ENCODE results near the gene CA10.
A peak's percentile ranks its signal among the peaks of the same experiment; 100 is the strongest.

Gene CA10

DNA sequence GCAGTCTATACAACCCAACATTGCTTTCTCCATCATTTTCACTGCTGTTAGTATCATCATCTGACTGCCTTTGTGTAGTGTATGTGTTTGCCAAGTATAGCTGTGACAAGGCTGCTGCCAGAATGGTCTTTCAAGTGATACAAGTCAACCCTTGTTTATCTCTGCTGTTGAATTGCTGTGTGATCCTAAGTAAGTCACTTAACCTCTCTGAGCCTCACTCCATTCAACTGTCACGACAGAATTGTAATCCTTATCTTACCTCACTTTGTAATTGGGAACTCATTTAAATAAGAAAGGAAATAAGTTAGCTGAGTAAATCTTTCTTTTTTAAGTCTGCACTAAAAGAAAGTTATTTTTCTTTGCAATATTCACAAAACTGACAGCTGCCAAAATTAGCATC, 340.6 kb downstream of the CA10 start:
- no peak for DNase-seq (ENCODE audit: low spot score)

- no peak for DNase-seq (ENCODE audit: low spot score)
Observed at GRCh38 chr17:51817117-51817516, 341.4 kb downstream of the CA10 start.

- DNase-seq (ENCODE audit: low spot score) = no peak
Observed at GRCh38 chr17:51815097-51815496, 343.4 kb downstream of the CA10 start.

GRCh38 chr17:51814521-51814920, 344.0 kb downstream of the CA10 start:
- no peak for DNase-seq (ENCODE audit: low spot score)

- DNase-seq (ENCODE audit: low spot score) = no peak
Observed at GRCh38 chr17:51813784-51814174, 344.7 kb downstream of the CA10 start.

GRCh38 chr17:51813140-51813783, 345.3 kb downstream of the CA10 start:
- no peak for DNase-seq (ENCODE audit: low spot score)

GRCh38 chr17:51807460-51807859, 351.1 kb downstream of the CA10 start:
- DNase-seq (ENCODE audit: low spot score) = no peak

- DNase-seq (ENCODE audit: low spot score) = no peak
Observed at GRCh38 chr17:51805765-51806164, 352.7 kb downstream of the CA10 start.

DNA sequence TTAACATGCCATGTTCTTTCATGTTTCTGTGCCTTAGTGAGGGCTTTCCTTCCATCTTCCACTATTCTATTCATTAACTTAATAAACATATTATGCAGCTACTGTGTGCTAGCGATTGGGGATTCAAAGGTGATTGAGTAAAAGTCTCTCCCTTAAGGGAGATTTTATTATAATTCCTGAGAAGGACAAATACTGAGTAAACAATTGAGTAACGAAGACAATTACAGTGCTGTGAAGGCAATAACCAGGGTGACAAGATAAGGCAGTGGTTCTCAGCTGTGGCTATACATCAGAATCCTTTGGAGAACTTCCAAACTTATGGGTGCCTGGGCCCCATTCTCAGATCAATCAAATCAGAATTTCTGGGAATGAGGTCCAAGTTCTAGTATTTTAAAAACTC, 353.3 kb downstream of the CA10 start:
- no peak for DNase-seq (ENCODE audit: low spot score)

DNA sequence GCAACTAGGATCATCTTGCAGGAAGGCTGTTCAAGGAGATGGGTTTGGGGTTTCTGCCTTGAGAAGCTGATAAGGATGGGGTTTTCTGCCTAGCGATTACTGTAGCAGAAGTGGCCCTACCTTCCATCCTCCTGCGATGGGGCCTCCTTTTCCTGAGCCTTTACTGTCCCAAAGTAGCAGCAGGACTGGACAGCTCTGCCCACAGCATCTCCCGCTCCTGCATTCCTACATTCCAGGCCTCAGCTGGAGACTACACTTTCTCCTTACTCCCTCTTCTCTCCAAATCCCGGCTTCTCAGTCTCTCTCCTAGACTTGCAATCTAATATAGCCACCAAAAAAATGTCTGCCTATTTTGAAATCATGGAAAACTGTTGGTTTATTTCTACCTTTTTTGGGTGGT, 355.4 kb downstream of the CA10 start:
- DNase-seq (ENCODE audit: low spot score) = no peak

- DNase-seq (ENCODE audit: low spot score) = no peak
Observed at GRCh38 chr17:51802544-51802943, 356.0 kb downstream of the CA10 start.

DNA sequence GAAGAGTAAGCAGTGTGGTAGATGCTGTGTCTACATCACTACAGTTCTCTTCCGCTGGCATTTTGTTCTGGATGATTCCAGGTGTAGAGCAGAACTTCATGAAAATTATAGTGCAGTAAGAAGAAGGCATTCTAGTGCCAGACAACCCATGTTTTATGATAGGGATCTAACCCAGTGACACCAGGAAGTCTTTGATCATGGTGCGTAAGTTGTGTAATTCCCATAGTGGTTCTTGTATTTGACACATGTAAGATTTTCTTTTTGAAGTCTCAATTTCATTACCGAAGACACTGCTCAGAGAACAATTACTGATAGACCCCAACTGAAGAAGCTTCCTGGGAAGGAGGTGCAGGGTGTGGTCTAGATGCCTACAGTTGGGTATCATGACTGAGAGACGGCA, 356.9 kb downstream of the CA10 start:
- no peak for DNase-seq (ENCODE audit: low spot score)

- no peak for DNase-seq (ENCODE audit: low spot score)
Observed at GRCh38 chr17:51799981-51800380, 358.5 kb downstream of the CA10 start.

GRCh38 chr17:51799240-51799639, 359.3 kb downstream of the CA10 start:
- DNase-seq (ENCODE audit: low spot score) = no peak

DNA sequence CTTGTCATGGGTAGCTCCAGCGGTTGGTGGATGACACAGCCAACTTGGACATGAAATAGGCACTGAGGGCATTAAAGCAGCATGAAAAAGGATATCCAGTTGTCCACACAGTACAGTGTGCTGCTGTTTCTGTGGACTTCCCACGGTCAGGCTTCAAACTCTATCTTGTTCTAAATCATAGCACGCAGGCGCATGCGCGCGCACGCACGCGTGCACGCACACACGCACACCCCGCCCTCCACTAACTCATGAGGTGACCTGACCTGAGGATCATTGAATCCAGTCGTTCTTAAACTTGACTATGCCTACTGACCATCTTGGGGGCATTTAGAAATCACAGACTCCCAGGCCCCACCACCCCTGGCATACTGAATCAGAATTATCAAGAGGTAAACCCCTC, 361.4 kb downstream of the CA10 start:
- DNase-seq (ENCODE audit: low spot score) = no peak

GRCh38 chr17:51796026-51796425, 362.5 kb downstream of the CA10 start:
- no peak for DNase-seq (ENCODE audit: low spot score)

DNA sequence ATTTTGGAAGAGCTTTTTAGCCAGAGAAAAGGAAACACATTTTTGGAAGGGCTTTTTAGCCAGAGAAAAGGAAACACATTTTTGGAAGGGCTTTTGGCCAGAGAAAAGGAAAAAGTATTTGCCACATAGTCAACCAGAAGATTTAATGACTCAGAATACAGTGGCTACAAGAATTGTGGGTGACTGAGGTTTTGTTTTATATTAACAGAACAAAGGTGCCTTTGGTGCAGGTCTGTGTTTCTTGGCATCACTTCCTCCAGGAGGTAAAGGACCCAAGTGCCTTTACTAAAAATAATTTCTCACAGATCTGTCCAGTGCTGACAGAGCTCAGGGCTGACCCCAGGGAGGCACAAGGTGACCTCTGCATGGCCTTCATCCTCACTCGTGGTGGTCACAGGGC, 363.1 kb downstream of the CA10 start:
- no peak for DNase-seq (ENCODE audit: low spot score)

DNA sequence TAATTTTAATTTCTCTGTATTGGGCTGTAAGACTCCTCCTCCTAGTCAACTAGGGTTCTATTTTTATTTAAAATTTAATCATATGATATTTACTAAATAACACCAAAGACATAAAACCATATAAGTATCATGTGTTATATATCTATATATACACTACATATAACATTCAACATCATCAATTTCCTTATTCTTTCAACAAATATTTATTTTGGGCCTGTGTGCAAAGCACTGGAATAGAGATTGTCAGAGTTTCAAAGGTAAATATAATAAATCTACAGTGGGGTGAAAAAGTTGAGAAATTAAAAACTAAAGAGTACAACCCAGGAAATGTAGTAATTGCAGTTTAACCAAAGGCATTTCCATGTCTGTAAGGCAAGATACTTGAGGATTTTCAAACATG, 364.0 kb downstream of the CA10 start:
- no peak for DNase-seq (ENCODE audit: low spot score)

DNA sequence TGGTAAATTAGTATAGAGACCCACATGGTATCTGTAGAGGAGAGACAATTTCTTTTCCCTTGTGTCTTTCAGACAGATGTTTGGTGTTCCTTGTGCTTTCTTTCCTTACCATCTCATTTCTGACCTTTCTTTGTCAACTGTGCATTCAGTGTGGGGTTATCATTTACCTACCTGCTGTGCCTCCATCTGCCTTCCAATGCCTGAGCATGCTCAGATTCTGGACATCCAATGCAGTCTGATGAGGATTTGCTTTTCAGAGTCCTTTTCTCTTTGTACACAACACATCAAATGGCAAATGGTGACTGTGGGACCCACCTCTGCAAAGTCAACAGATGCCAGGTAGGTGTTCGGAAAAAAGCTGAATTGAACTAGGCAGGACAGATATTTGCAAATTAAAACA, 364.8 kb downstream of the CA10 start:
- DNase-seq (ENCODE audit: low spot score) = no peak

- DNase-seq (ENCODE audit: low spot score) = no peak
Observed at GRCh38 chr17:51778842-51779241, 379.7 kb downstream of the CA10 start.

DNA sequence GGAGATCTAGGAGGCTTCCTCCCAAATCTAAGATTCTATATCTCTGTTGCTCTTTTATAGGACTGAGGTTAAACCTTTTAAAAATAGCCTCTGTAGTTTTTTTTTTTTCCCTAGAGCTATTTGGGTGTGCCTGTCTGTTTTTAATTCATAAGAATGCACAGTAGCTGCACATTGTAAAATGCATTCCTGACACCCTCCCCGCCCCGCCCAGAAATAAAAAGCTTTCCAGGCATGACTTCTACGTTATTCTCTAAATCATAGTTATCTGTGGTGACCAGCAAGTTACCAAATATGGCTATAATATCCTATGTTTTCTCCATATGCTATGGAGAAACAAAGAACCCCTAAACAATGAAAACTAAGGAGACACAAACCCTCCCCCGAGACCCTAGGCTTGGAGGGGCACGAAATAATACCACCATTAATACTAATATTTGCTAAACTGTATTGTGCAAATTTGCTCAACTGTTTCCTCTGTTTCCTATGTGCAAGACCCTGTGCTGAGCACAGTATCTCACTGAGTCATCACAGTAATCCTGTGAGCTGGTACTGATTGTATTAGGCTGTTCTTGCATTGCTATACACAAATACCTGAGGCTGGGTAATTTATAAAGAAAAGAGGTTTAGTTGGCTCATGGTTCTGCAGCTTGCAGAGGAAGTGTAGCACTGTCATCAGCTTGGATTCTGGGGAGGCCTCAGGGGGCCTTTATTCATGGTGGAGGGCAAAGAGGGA, 388.3 kb downstream of the CA10 start:
- DNase-seq (ENCODE audit: low spot score) = no peak

- DNase-seq (ENCODE audit: low spot score) = no peak
Observed at GRCh38 chr17:51769231-51769630, 389.3 kb downstream of the CA10 start.

DNA sequence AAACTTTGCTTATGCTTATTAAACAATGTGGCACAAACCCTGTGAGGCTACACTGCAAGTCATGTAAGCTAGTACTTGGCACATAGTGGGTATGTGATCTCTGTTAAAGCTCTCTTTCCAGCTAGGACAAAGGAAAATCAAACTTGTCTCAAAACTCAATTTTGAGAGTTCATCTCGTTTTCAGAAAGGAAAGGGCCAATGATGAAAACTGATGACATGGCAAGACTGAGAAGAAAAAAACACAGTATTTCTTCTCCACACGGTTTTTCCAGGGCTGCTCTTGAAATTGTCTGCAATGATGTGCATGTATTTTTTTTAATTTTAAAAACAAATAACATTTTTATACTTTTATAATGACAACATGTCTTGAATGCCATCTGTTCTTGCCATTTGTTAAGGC, 389.8 kb downstream of the CA10 start:
- peak; percentile 13 for DNase-seq (ENCODE audit: low spot score)

DNA sequence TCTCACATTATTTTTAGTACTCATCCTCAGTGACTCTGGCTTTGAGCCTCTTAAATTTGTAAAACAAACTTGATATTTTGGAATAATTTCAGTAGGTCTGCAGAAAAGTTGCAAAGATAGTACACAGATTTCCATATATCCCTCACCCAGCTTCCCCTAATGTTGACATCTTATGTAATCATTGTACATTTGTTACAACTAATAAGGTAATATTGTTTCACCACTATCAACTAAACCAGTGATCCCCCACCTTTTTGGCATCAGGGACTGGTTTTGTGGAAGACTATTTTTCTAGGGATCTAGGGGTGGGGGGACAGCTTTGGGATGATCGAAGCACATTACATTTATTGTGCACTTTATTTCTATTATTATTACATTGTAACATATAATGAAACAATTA, 391.2 kb downstream of the CA10 start:
- DNase-seq (ENCODE audit: low spot score) = no peak

All from Ammon's horn (tissue), 1 donor.